DOHH2 (cell line): ENCODE data around the gene CIB4.

ENCODE experiments used
- H3F3A ChIP-seq: fragments of 200-600 bp; sonication (generic), shearing (Covaris generic); 2 replicates; pipeline ENCODE4 v1.6.0; 2016; ENCODE audit warnings: antibody characterized with exemption, mild to moderate bottlenecking; ENCODE audit not compliant: control insufficient read depth, insufficient read depth
- H3K27ac ChIP-seq: fragments of 200-600 bp; sonication (generic); 2 replicates; pipeline ENCODE4 v1.5.1; 2014; ENCODE audit warnings: low read depth, mild to moderate bottlenecking, low read length, moderate library complexity
- H3K27me3 ChIP-seq: fragments of 200-600 bp; sonication (generic); 2 replicates; pipeline ENCODE4 v1.6.1; 2014; ENCODE audit warnings: mild to moderate bottlenecking, low read length, mixed read lengths; ENCODE audit not compliant: control insufficient read depth
- H3K36me3 ChIP-seq: fragments of 200-600 bp; sonication (generic); 2 replicates; pipeline ENCODE4 v1.6.1; 2014; ENCODE audit warnings: mild to moderate bottlenecking, low read length, moderate library complexity, mixed read lengths; ENCODE audit not compliant: control insufficient read depth
- H3K4me1 ChIP-seq: fragments of 200-600 bp; sonication (generic); 2 replicates; pipeline ENCODE4 v1.6.1; 2014; ENCODE audit warnings: mild to moderate bottlenecking, low read length, mixed read lengths; ENCODE audit not compliant: control insufficient read depth
- H3K4me2 ChIP-seq: fragments of 200-600 bp; sonication (generic); 2 replicates; pipeline ENCODE4 v1.6.0; 2014; ENCODE audit warnings: mild to moderate bottlenecking, low read length, moderate library complexity
- H3K4me3 ChIP-seq: fragments of 200-600 bp; sonication (generic); 2 replicates; pipeline ENCODE4 v1.5.1; 2014; ENCODE audit warnings: mild to moderate bottlenecking, low read length, mixed read lengths
- H3K79me2 ChIP-seq: fragments of 200-600 bp; sonication (generic); 2 replicates; pipeline ENCODE4 v1.6.1; 2014; ENCODE audit warnings: mild to moderate bottlenecking, low read length, mixed read lengths; ENCODE audit not compliant: control insufficient read depth
- H3K9me2 ChIP-seq: fragments of 200-600 bp; sonication (generic); replicated peaks from 2 replicates; pipeline ENCODE4 v1.6.1; 2014; ENCODE audit warnings: mild to moderate bottlenecking, low read length, mixed read lengths; ENCODE audit not compliant: control insufficient read depth
- H3K9me3 ChIP-seq: fragments of 200-600 bp; sonication (generic); 2 replicates; pipeline ENCODE4 v1.6.1; 2014; ENCODE audit warnings: antibody characterized with exemption, low read length, mixed read lengths; ENCODE audit not compliant: control insufficient read depth, insufficient read depth
- H4K20me1 ChIP-seq: fragments of 200-600 bp; sonication (generic); 2 replicates; pipeline ENCODE4 v1.6.0; 2014; ENCODE audit warnings: low read depth, mild to moderate bottlenecking, antibody characterized with exemption, low read length, moderate library complexity; ENCODE audit not compliant: control insufficient read depth, insufficient read depth
- EZH2phosphoT487 ChIP-seq: fragments of 200-600 bp; sonication (generic); IDR thresholded peaks from 2 replicates; pipeline ENCODE4 v1.6.1; 2017; ENCODE audit warnings: borderline replicate concordance, mild to moderate bottlenecking, antibody characterized with exemption, low read length, moderate library complexity, mixed read lengths
- TF ChIP-seq, protein P1 (sequence below): fragments of 200-600 bp; sonication (generic); IDR thresholded peaks from one replicate; pipeline ENCODE4 v1.5.1; 2014; ENCODE audit warnings: antibody characterized with exemption, mild to moderate bottlenecking, low read depth, low read length; ENCODE audit not compliant: poor library complexity, severe bottlenecking

Gene CIB4

DNA sequence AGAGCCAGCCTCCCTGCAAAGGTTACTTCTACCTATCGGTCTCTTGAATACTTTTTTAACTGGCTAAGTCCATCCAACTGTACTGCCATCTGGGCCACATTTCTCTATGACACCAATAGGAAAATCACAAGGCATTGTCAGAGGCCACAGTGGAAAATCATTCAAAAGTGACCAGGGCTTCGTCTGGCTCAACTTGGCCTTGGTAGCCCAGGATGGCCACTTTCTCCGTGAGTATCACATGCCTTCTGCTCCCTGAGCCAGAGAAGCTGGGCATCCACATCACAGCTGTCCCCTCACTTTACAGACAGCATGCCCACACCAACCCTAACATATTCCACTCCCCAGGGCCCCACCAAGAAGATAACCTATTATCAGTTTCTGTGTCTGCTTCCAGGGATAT lies 5.8 kb downstream of the CIB4 start:
- Histone ChIP-seq H3K27me3 (peaks cover 13% of the 10 kb centered on the region), H3K4me1 (no peaks in the 10 kb centered on the region), H3K4me3 (no peak overlapping the region), H3K27ac (no peak overlapping the region), H3K9me3 (no peaks in the 10 kb centered on the region), H3F3A (no peaks in the 10 kb centered on the region), H3K9me2 (no peaks in the 10 kb centered on the region), H4K20me1 (no peaks in the 10 kb centered on the region), H3K4me2 (no peak overlapping the region), H3K79me2 (no peaks in the 10 kb centered on the region), H3K36me3 (no peaks in the 10 kb centered on the region)
- TF ChIP-seq, protein P1, sequence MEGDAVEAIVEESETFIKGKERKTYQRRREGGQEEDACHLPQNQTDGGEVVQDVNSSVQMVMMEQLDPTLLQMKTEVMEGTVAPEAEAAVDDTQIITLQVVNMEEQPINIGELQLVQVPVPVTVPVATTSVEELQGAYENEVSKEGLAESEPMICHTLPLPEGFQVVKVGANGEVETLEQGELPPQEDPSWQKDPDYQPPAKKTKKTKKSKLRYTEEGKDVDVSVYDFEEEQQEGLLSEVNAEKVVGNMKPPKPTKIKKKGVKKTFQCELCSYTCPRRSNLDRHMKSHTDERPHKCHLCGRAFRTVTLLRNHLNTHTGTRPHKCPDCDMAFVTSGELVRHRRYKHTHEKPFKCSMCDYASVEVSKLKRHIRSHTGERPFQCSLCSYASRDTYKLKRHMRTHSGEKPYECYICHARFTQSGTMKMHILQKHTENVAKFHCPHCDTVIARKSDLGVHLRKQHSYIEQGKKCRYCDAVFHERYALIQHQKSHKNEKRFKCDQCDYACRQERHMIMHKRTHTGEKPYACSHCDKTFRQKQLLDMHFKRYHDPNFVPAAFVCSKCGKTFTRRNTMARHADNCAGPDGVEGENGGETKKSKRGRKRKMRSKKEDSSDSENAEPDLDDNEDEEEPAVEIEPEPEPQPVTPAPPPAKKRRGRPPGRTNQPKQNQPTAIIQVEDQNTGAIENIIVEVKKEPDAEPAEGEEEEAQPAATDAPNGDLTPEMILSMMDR: no peak
- no peak for TF ChIP-seq EZH2phosphoT487

- Histone ChIP-seq H3K27ac (no peak overlapping the region), H4K20me1 (no peaks in the 10 kb centered on the region), H3K4me2 (no peak overlapping the region), H3K27me3 (peaks cover 13% of the 10 kb centered on the region), H3K4me1 (no peaks in the 10 kb centered on the region), H3K4me3 (no peak overlapping the region), H3K9me2 (no peaks in the 10 kb centered on the region), H3K9me3 (no peaks in the 10 kb centered on the region), H3F3A (no peaks in the 10 kb centered on the region), H3K36me3 (no peaks in the 10 kb centered on the region), H3K79me2 (no peaks in the 10 kb centered on the region)
- TF ChIP-seq, protein P1: no peak
- no peak for TF ChIP-seq EZH2phosphoT487
These were observed 6.4 kb downstream of the CIB4 start for GRCh38 chr2:26634636-26635230.

GRCh38 chr2:26633993-26634595 lies 7.1 kb downstream of the CIB4 start:
- no peaks in the 10 kb centered on the region for H3K9me3 ChIP-seq
- H3K79me2 ChIP-seq: no peaks in the 10 kb centered on the region
- no peaks in the 10 kb centered on the region for H3K36me3 ChIP-seq
- no peaks in the 10 kb centered on the region for H3K4me1 ChIP-seq
- no peak overlapping the region for H3K27ac ChIP-seq
- no peaks in the 10 kb centered on the region for H3F3A ChIP-seq
- no peaks in the 10 kb centered on the region for H3K9me2 ChIP-seq
- H3K4me3 ChIP-seq: no peak overlapping the region
- H4K20me1 ChIP-seq: no peaks in the 10 kb centered on the region
- no peak overlapping the region for H3K4me2 ChIP-seq
- no peak for TF ChIP-seq EZH2phosphoT487
- TF ChIP-seq, protein P1: no peak
- peaks cover 13% of the 10 kb centered on the region for H3K27me3 ChIP-seq
